Transverse colon (tissue), 3 donors: ENCODE data around the gene GOLGA6A.

Experiments used
- CTCF ChIP-seq, 5 experiments: fragments of 200-600 bp in 3 of 5; fragments of 450-650 bp in 2 of 5; sonication (generic) in 3 of 5; IDR thresholded peaks; 1 replicate in 2 of 5; 2 replicates in 3 of 5; pipeline ENCODE4 v1.5.1; 2016 to 2017; ENCODE audit warnings: antibody characterized with exemption in 5 of 5, inconsistent platforms in 3 of 5, mild to moderate bottlenecking in 2 of 5, moderate library complexity in 1 of 5
- POLR2A ChIP-seq: fragments of 450-650 bp; IDR thresholded peaks from one replicate; pipeline ENCODE4 v1.6.1; 2016; ENCODE audit warnings: antibody characterized with exemption, mild to moderate bottlenecking, moderate library complexity

GRCh38 chr15:74108111-74108510, 25.8 kb upstream of the GOLGA6A start:
- TF ChIP-seq CTCF (IDR thresholded peaks at IDR 0.05) (no peak), POLR2A (no peak)
